RKO (cell line): ENCODE measurements around the gene SDK1.

Experiments used
- DNase-seq: peaks from one replicate; pipeline ENCODE4 v3.0.0-alpha.2; 2016; ENCODE audit warnings: low spot score

SDK1 gene

GRCh38 chr7:4182605-4183300 is 881.7 kb downstream of the SDK1 start:
- DNase-seq = no peak

DNA sequence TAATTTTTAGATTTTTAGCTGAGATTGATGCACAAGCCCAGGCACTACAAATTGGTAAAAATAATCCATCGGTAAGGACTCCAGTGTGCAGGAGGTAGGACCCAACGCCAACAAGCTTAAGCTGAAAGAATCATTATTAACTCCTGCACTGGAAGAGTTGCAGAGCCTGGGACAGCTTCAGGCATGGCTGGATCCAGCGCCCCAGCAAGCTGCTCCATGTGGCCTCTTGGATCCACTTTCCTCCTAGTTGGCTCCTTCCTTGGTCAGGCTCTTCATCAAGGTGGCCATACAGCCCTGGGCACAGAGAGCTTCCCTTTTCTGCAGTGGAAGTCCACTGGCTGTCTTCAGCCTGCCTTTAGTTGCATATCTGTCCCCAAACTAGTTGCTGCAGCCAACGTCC is 883.6 kb downstream of the SDK1 start:
- DNase-seq = no peak

DNA sequence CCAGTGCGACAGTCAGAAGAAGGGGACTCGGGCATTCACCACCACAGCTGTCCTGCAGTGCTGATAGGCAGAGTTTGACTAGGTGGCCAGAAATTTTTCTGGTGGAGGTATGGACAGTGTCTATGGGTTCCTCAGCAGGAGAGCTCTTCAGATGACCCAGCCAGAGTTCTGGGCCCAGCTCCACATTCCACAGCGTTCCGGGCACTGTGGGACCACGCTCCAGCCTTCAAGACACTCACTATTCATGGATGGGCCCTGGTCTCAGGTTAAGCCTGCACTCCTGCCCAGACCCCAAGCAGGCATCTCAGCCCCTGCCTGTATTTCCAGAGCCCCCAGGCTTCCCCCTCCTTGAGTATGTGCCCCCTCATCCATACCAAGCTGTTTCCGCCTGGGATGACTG is 884.1 kb downstream of the SDK1 start:
- DNase-seq = no peak

DNA sequence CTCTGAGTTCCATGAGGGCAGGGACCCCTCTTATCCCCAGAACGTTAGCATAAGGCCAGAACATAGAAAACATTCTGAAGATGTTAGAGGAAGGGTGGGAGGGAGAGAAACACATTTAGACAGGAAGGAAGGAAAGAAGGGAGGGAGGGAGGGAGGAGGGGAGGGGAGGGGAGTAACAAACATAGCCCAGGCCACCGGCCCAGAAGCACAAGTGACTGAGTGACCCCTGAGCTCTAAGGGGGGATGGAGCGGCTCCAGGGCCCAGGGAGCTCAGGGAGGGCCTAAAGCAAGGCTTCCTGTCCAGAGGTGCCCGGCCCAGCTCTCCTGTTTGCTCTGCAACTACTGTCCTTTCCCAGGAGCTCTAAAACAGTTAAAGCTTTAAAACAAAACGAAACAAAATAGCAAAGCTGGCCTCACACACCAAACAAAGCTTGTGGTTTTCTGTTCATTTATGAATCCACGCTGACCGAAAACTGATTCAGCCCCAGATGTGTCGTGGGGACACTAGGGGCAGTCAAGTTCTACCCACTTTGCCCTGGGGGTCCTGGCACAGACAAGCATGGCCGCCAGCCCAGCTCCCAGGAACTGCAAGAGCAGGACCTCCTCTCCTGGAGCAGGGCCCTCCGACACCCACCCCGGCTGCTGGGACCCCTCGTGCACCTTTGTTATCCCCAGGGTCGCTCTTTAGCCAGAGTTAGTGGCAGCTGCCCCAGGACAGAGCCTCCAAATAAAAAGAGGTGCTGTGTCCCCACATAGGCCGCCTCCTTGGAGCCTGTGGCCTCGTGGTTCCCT is 884.9 kb downstream of the SDK1 start:
- no peak for DNase-seq

DNA sequence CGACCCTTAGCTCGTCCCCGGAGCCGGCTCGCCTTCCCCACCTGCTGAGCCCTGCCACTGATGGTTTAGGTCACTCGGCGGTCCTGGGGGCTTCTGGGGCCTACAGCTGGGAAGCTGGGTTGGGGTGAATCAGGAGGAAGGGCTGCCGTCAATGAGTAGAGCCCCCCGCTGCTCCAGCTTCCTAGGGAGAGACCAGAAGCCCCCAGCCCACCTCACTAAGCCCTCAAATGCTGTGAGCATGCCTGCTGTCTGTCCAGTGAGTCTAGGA is 885.4 kb downstream of the SDK1 start:
- no peak for DNase-seq

DNA sequence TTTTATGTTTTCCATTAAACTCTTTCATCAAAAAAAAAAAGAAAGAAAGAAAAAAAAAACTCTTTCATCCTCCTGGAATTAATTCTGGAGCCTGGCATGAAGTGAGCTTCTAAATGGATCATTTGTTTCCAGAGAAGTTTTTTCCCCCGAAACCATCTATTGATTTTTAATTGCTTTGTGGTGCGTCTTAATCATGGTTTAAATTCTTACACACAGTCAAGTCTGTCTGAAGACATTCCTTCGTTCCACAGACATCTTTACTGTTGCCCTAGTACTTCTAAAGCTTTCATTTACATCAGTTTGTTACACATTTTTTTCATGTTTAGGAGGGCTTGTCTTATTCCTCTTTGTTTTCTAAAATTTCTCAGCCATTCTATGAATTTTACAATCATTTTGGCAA is 887.6 kb downstream of the SDK1 start:
- no peak for DNase-seq

DNA sequence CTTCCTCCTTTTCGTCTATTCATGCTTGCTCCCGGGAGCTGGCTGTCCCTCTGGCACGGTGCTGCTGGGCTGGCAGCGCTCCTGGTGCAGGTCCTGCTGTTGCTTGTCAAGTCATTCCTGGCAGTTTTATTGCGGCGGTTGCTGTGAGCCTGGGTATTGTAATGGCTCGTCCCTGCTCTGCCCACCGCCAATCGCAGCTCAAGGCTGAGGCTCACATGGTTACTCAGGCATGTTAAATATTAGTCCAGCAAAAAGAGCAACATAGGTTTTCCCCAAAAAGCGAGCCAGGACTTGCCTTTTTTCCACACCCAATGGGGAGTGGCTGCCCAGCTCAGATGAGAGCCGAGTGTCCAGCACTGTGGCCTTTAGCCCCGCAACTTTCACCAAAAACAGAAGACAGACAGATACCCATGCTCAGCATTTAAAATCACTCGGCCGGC is 888.1 kb downstream of the SDK1 start:
- DNase-seq = no peak

DNA sequence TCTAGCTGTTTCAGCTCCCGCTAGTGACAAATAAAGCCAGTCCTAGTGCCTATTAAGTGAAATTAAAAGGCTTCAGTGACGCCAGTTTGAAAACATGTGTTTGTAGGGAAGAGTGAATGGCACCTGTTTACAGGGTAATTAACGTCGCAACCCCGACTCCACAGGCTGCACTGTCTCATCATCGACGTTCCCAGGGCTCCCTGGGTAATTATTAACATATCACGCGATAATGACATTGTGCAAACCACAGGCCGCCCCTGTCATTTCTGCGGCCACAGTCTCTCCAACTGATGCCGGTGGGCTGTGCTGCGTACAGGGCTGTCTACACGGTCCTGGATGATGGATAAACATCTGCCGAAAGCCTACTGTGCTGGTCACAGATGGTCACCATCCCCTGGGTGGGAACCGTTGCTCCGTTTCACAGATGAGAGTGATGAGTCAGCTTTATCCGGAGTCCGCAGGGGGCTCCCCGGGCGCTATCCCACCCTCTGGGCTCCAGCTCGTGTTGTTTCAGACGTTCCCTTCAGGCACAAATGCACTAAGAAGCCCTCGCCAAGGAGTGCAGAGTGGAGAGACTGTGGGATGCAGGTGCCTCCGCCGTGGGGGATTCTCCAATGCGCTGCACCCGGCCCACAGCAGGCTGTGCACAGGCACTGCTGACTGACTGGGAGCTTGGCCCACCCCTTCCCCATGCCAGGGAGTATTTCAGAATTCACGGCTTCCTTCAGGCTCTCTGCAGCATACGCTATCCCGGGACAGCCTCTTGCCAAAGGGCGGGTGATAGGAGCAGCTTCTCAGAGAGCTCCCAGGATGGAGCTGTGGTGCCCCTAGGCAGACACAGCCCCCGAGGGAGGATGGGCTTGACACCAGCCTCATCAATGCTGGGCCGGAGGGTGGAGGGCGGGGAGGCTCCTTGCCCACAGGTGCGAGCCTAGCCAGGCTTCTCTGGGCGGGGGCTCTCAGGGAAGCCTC is 889.2 kb downstream of the SDK1 start:
- DNase-seq = no peak

DNA sequence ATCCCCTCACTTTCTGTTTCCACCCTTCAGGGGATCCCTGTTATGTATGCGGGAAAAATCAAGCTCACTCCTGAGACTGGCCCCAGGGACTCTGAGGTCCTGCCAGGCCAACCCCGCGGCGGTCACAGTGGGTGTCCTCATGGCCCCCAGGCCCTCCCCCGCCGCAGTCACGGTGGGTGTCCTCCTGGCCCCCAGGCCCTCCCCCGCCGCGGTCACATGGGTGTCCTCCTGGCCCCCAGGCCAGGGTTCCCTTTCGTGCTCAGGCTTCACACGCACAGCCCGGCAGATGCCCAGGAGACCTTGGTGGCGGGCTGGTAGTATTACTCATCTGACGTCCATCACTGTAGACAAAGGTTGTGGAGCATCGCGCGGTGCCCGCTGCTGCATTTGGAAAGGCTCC is 890.0 kb downstream of the SDK1 start:
- no peak for DNase-seq

DNA sequence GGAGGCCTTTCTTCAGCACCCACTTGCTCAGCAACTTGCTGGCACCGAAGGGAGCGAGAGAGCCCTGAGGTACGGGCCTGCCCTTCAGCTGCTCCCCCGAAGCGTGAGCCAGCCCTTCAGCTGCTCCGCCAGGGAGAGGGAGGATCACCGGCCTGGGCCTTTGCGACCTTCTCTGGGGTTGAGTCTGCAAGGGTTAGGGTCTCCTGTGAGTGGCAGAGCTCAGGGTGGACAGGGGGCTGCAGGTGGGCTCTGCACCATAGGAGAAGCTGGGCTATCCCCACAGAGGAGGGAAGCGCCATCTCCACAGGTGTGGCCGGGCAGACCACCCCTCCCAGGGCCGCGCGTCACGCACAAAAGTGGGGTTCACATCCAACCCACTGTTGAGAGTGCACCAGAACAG is 890.5 kb downstream of the SDK1 start:
- no peak for DNase-seq

- DNase-seq = no peak
These were observed 894.6 kb downstream of the SDK1 start for GRCh38 chr7:4195660-4196059.

DNA sequence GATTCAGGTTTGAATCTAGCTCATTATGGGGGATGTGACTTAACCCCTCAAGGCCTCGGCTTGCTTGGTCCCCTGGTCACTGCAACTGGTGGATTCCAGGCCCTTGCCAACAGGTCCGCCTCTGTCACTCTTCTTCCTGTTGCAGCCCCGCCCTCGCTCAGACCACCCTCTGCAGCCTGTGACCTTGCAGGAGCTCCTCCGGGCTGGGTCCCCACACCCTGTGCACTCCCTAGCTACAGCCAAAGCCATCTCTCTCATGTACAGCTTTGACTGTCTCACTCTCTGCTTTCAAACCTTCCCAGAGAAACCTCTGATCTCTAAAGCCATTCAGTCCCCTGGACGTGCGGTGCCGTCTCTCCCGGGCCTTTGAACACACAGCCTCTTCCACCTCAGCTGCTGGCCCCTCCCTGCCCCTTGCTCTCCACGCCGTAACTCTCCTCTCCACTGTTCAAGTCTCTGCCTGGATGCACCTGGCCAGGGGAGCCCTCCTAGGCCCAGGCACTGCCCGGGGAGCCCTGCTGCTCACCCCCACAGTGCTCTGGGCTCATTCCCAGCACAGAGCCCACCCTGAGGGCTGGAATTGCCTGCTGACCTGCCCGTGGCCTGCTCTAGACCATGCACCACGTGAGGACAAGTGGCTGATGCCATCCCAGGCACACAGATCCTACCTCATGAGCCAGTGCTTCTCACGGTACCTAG is 895.2 kb downstream of the SDK1 start:
- DNase-seq = no peak

DNA sequence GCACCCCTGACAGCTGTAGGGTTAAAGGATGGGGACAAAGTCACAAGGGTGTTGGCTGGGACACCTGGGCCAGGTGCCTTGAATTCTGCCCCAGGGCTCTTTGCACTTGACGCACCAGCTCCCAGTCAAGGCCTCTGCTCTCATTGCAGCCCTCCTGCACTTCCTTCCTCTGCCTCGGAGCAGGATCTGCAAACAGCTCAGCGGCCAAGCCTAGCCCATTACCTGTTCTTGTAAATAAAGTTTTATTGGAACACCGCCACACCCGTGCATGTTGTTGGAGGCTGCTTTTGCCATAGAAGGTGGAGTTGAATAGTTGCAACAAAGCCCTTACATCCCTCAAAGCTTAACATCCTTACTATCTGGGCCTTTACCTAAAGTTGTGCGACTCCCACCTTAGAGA is 897.2 kb downstream of the SDK1 start:
- no peak for DNase-seq

DNA sequence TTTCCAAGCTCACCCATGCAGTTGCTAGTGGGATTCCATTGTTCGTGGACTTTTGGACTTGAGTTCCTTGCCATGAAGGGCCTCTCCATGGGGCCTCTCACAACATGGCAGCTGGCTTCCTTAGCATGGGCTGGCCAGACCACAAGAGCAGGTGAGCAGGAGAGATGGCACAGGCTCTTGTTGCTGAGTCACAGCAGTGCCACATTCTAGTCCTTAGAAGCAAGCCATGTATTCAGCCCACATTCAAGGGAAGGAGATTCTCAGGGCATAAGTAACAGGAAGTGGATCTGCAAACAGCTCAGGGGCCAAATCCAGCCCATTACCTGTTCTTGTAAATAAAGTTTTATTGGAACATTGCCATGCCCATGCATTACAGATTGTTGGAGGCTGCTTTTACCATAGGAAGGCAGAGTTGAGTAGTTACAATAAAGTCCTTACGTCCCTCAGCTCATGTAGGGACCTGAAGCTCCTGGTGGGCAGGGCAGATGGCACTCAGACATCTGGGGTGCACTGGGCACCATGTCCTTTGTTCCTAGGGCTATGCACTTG is 899.6 kb downstream of the SDK1 start:
- no peak for DNase-seq

DNA sequence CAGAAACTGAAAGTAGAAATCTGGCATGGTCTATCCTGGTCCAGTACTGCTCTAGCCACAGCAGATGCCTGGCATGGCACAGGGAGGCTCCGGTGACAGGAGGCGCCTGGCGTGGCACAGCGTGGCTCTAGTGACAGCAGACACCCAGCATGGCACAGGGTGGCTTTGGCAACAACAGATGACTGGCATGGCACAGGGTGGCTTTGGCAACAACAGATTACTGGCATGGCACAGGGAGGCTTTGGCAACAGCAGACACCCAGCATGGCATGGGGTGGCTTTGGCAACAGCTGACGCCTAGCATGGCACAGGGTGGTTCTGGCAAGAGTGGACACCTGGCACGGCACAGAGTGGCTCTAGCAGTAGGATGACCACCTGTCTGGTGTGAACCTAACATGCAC is 900.5 kb downstream of the SDK1 start:
- DNase-seq = no peak

- DNase-seq = no peak
These were observed 901.2 kb downstream of the SDK1 start for GRCh38 chr7:4202154-4202736.

- DNase-seq = no peak
These were observed 901.9 kb downstream of the SDK1 start for GRCh38 chr7:4202954-4203353.

- no peak for DNase-seq
These were observed 902.8 kb downstream of the SDK1 start for GRCh38 chr7:4203626-4204512.

DNA sequence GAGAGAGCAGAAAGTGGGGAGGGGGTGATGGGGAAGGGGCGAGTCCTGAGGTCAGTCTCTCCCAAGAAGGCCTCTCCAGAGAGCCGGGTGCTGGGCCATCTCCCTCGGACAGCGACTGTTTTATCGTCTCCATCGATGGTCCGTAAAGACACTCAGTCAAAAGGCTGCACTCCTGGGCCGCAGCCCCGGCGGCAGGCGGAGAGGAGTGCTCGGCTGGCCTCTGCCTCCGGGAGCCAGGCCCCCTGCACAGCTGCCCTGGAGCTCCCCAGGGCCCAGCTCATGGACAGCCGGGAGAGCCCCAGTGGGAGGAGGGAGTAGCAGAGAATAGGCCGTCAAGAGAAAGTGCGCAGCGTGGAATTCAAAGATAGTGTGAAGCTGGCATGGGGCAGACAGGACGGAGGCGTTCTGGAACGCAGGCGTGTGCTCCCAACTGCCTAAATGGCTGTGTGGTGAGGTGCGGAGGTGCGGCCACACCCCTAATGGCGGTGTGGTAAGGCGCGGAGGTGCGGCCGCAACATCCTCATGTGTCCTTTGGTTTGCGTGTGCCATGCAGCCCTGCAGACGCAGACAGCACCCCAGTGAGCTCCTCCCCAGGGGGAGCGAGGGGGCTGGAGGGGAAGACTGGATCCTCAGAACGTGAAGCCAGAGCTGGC is 903.6 kb downstream of the SDK1 start:
- no peak for DNase-seq

GRCh38 chr7:4205828-4206227 is 904.8 kb downstream of the SDK1 start:
- DNase-seq = no peak
